OCI-LY7 (cell line): ENCODE measurements around the gene EFCAB7. TPM values are rescaled to one million over a fixed set of nuclear protein-coding genes. Genes with fewer than 3 reads are reported as not detected.

Experiments
- BruUV-seq: library from RNA; stranded (reverse); fragments of 400-500 nt; replicated peaks from 2 replicates; lab custom pipeline; 2021; lab: Mats Ljungman, UMichigan
- CTCF ChIA-PET: fragments of 300-600 bp; sonication (Branson Sonifier 250); formaldehyde crosslinking; loops from one replicate; lab custom pipeline; 2022; ENCODE audit warnings: antibody characterized with exemption; ENCODE audit not compliant: unreplicated experiment; lab: Charles Lee
- POLR2A ChIA-PET: fragments of 300-600 bp; sonication (Branson Sonifier 250); formaldehyde crosslinking; loops from one replicate; lab custom pipeline; 2022; ENCODE audit warnings: antibody characterized with exemption; lab: Charles Lee
- DNase-seq: peaks from one replicate; pipeline ENCODE4 v3.0.0-alpha.2; 2015; ENCODE audit warnings: low spot score
- H2AFZ ChIP-seq: fragments of 200-600 bp; sonication (generic), shearing (Covaris generic); 2 replicates; pipeline ENCODE4 v1.6.1; 2014; ENCODE audit warnings: mild to moderate bottlenecking, antibody characterized with exemption, low read length, moderate library complexity
- H3K27ac ChIP-seq: fragments of 200-600 bp; sonication (generic); 2 replicates; pipeline ENCODE4 v1.5.1; 2014; ENCODE audit warnings: mixed run types, low read depth, mild to moderate bottlenecking, moderate library complexity, low read length, inconsistent platforms; ENCODE audit not compliant: poor library complexity, severe bottlenecking
- H3K36me3 ChIP-seq: fragments of 200-600 bp; sonication (generic); 2 replicates; pipeline ENCODE4 v1.6.1; 2014; ENCODE audit warnings: mild to moderate bottlenecking, antibody characterized with exemption, low read length, moderate library complexity, mixed read lengths; ENCODE audit not compliant: insufficient read depth
- H3K4me1 ChIP-seq: fragments of 200-600 bp; sonication (generic); 2 replicates; pipeline ENCODE4 v1.5.1; 2014; ENCODE audit warnings: mild to moderate bottlenecking, low read length; ENCODE audit not compliant: insufficient read depth, poor library complexity, severe bottlenecking
- H3K4me2 ChIP-seq: fragments of 200-600 bp; sonication (generic); 2 replicates; pipeline ENCODE4 v1.6.1; 2014; ENCODE audit warnings: mild to moderate bottlenecking, low read length
- H3K4me3 ChIP-seq: fragments of 200-600 bp; sonication (generic); 2 replicates; pipeline ENCODE4 v1.5.1; 2014; ENCODE audit warnings: mild to moderate bottlenecking, low read depth, low read length; ENCODE audit not compliant: poor library complexity, severe bottlenecking
- H3K79me2 ChIP-seq: fragments of 200-600 bp; sonication (generic); 2 replicates; pipeline ENCODE4 v1.6.1; 2016; ENCODE audit warnings: low read depth, mild to moderate bottlenecking, low read length, moderate library complexity, mixed read lengths; ENCODE audit not compliant: insufficient read depth
- H3K9me2 ChIP-seq: fragments of 200-600 bp; sonication (generic); 2 replicates; pipeline ENCODE4 v1.6.1; 2016; ENCODE audit warnings: mild to moderate bottlenecking, low read length, mixed read lengths; ENCODE audit not compliant: insufficient read depth
- H3K9me3 ChIP-seq: fragments of 200-600 bp; sonication (generic); 2 replicates; pipeline ENCODE4 v1.6.1; 2014; ENCODE audit warnings: mild to moderate bottlenecking, mixed run types, low read length, mixed read lengths
- H4K20me1 ChIP-seq: fragments of 200-600 bp; sonication (generic); 2 replicates; pipeline ENCODE4 v1.6.1; 2014; ENCODE audit warnings: mild to moderate bottlenecking, antibody characterized with exemption, low read length, moderate library complexity, mixed read lengths; ENCODE audit not compliant: insufficient read depth
- EZH2phosphoT487 ChIP-seq: fragments of 200-600 bp; sonication (generic); IDR thresholded peaks from 2 replicates; pipeline ENCODE4 v1.6.1; 2018; ENCODE audit warnings: low read depth, borderline replicate concordance, mild to moderate bottlenecking, mixed run types, antibody characterized with exemption, low read length, moderate library complexity, mixed read lengths
- intact Hi-C: fragments of 100-400 bp; cut with micrococcal nuclease; formaldehyde crosslinking; loops from one replicate; pipeline ENCODE4 v1.10.0; 2022; ENCODE audit not compliant: unreplicated experiment
- total RNA-seq, 2 experiments: library from RNA; depleted of rRNA in 1 of 2; stranded (reverse); fragments of >200 nt in 1 of 2; shearing (Covaris generic) in 1 of 2; gene quantifications; 2 replicates each; pipeline ENCODE4 v1.2.3, GENCODE V29; 2014 to 2022
- TF ChIP-seq, protein P1 (sequence below): fragments of 200-600 bp; sonication (generic); conservative IDR thresholded peaks from 2 replicates; pipeline ENCODE4 v1.5.1; 2014; ENCODE audit warnings: mild to moderate bottlenecking, antibody characterized with exemption, low read length, moderate library complexity, mixed read lengths

The EFCAB7 gene
- total RNA-seq, 2 experiments from 2014 or later: 10.5 to 11.8 TPM

DNA sequence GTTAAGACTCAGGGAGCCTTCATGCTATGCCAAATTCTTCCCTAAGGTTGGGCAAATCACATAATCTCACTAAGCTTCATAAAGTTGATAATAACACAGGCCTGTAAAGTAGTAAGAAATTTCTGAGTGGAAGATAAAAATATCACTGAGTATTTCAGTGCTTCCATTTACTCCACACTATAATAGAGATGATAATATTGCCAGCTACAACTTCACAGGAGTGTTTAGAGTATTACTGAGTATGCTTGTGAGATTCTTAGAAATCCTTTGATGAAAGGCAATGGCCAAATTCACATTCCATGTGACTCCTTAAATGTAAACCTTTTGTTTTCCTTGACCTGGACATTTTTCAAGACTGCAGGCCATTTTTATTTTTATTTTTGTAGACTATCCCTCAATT, 10.7 kb upstream of the EFCAB7 start:
- no peak overlapping the region for H3K27ac ChIP-seq
- intact Hi-C loops: no loop called here
- CTCF ChIA-PET: no interaction called here
- POLR2A ChIA-PET: interaction anchor here (0.7 to 1.0 kb wide), 2 partner anchors 10 to 50 kb away, joined by 3 to 4 read pairs; no protein-coding TSS in a partner anchor
- peaks cover 63% of the 10 kb centered on the region for H3K36me3 ChIP-seq
- DNase-seq: no peak
- H3K9me3 ChIP-seq: peaks cover 5% of the 10 kb centered on the region; the same call in 1 of the 2 replicates
- H2AFZ ChIP-seq: no peak overlapping the region
- peaks cover 66% of the 10 kb centered on the region for H3K79me2 ChIP-seq
- H3K9me2 ChIP-seq: no peaks in the 10 kb centered on the region
- peaks cover 3% of the 10 kb centered on the region; the same call in 1 of the 2 replicates for H4K20me1 ChIP-seq
- H3K4me3 ChIP-seq: no peak overlapping the region
- BruUV-seq: no TSS peak
- H3K4me1 ChIP-seq: no peaks in the 10 kb centered on the region
- TF ChIP-seq EZH2phosphoT487: no peak
- TF ChIP-seq, protein P1, sequence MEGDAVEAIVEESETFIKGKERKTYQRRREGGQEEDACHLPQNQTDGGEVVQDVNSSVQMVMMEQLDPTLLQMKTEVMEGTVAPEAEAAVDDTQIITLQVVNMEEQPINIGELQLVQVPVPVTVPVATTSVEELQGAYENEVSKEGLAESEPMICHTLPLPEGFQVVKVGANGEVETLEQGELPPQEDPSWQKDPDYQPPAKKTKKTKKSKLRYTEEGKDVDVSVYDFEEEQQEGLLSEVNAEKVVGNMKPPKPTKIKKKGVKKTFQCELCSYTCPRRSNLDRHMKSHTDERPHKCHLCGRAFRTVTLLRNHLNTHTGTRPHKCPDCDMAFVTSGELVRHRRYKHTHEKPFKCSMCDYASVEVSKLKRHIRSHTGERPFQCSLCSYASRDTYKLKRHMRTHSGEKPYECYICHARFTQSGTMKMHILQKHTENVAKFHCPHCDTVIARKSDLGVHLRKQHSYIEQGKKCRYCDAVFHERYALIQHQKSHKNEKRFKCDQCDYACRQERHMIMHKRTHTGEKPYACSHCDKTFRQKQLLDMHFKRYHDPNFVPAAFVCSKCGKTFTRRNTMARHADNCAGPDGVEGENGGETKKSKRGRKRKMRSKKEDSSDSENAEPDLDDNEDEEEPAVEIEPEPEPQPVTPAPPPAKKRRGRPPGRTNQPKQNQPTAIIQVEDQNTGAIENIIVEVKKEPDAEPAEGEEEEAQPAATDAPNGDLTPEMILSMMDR: no peak
- H3K4me2 ChIP-seq: no peak overlapping the region

DNA sequence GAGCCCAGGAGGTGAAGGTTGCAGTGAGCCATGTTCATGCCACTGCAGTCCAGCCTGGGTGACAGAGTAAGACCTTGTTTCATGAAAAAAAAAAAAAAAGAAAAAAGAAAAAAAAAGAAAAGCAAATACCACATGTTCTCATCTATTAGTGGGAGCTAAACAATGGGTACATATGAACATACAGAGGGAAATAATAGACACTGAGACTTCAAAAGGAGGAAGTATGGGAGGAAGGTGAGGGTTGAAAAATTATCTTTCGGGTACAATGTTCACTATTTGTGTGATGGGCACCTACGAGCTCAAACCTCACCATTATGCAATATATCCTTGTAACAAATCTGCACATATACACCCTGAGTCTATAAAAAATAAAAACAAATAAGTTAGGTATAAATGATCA, 6.7 kb upstream of the EFCAB7 start:
- H3K27ac ChIP-seq: no peak overlapping the region
- peaks cover 5% of the 10 kb centered on the region; the same call in 1 of the 2 replicates for H3K9me3 ChIP-seq
- H3K4me3 ChIP-seq: no peak overlapping the region
- no TSS peak for BruUV-seq
- no peak overlapping the region for H2AFZ ChIP-seq
- no peaks in the 10 kb centered on the region for H3K9me2 ChIP-seq
- H3K36me3 ChIP-seq: peaks cover 34% of the 10 kb centered on the region
- no peak overlapping the region for H3K4me2 ChIP-seq
- intact Hi-C loops: no loop called here
- H3K4me1 ChIP-seq: peaks cover 18% of the 10 kb centered on the region
- DNase-seq: no peak
- H4K20me1 ChIP-seq: 0 out of 2 replicates have a peak, but pooled peaks cover 12% of the 10 kb centered on the region
- ChIA-PET POLR2A (interaction anchor here (0.7 kb wide), 2 partner anchors 648 to 893 kb away, joined by 4 to 5 read pairs; no protein-coding TSS in a partner anchor), CTCF (no interaction called here)
- TF ChIP-seq, protein P1: no peak
- TF ChIP-seq EZH2phosphoT487: no peak
- peaks cover 86% of the 10 kb centered on the region for H3K79me2 ChIP-seq

DNA sequence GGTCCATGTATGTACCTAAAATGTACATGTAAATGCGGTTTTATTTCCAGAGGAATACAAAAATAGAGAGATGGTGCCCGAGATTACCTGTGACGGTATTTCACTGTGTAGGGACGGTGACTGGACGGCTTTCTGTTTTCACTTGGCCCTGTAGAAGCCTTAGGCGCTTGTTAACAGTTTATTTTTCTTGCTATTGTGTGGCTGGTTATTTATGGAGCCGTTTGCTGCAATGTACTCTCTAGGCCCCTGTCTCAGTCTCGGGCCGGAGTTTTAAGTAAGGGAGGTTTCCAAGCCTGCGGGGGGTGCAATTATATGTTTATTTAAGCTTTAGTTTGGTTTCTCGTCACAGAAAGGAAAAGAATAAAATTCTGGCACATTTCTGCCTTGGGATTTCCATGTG, 413 bp downstream of the EFCAB7 start:
- ChIA-PET POLR2A (interaction anchor here (0.7 to 1.2 kb wide), 3 partner anchors 14 to 119 kb away, joined by 3 to 4 read pairs (median 4); no protein-coding TSS in a partner anchor), CTCF (interaction anchor here (1.0 kb wide), 1 partner anchor 15 kb away, joined by 3 read pairs; no protein-coding TSS in a partner anchor)
- Histone ChIP-seq H3K9me3 (no peaks in the 10 kb centered on the region), H3K4me3 (peak overlapping the region; percentile 95), H3K4me1 (peaks cover 31% of the 10 kb centered on the region), H3K27ac (peak overlapping the region; percentile 82), H3K79me2 (peaks cover 67% of the 10 kb centered on the region), H3K36me3 (peaks cover 17% of the 10 kb centered on the region; the same call in 1 of the 2 replicates), H2AFZ (peak overlapping the region; percentile 91), H3K4me2 (peak overlapping the region; percentile 90), H3K9me2 (no peaks in the 10 kb centered on the region), H4K20me1 (0 out of 2 replicates have a peak, but pooled peaks cover 9% of the 10 kb centered on the region)
- intact Hi-C loops: loop anchor here (1.0 to 10.0 kb wide), 5 partner anchors 69 to 1799 kb away; partner anchors contain the start of genes PGM1, TM2D1 and USP1
- TF ChIP-seq, protein P1: no peak
- no peak for TF ChIP-seq EZH2phosphoT487
- DNase-seq: peak; percentile 21
- BruUV-seq: TSS peak; percentile 74
